GM18519 (cell line): ENCODE results near the gene ZNF283.
"Not testable (repeated sequence)": the region's sequence is repeated elsewhere in the genome, so short reads cannot be mapped to it uniquely, and the experiment has no call there.

Experiments used
- ATAC-seq: cut with Tn5 transposase; IDR thresholded peaks from one replicate; pipeline ENCODE4 v1.9.1; 2021; ENCODE audit warnings: mild to moderate bottlenecking, moderate library complexity; ENCODE audit not compliant: unreplicated experiment, low FRiP score

ZNF283 gene

GRCh38 chr19:43798546-43799409 is 28.3 kb upstream of the ZNF283 start:
- ATAC-seq, result no peak

- ATAC-seq, result no peak
Measured at GRCh38 chr19:43799502-43800142, 27.5 kb upstream of the ZNF283 start.

GRCh38 chr19:43802216-43802951 is 24.7 kb upstream of the ZNF283 start, which contains the start of gene LYPD5:
LYPD5 (minus strand) TSS chr19:43802447; CDS start chr19:43802380, 67 bp downstream.
- ATAC-seq, result no peak

- ATAC-seq, result no peak
Measured at GRCh38 chr19:43804432-43804831, 22.7 kb upstream of the ZNF283 start.

GRCh38 chr19:43806401-43806800 is 20.7 kb upstream of the ZNF283 start:
- ATAC-seq, result not testable (repeated sequence)

GRCh38 chr19:43806848-43807247 is 20.3 kb upstream of the ZNF283 start:
- no peak for ATAC-seq

GRCh38 chr19:43807651-43808050 is 19.5 kb upstream of the ZNF283 start:
- no peak for ATAC-seq

- no peak for ATAC-seq
Measured at GRCh38 chr19:43809762-43810696, 17.1 kb upstream of the ZNF283 start.

- ATAC-seq, result no peak
Measured at GRCh38 chr19:43811837-43812236, 15.3 kb upstream of the ZNF283 start.

GRCh38 chr19:43812259-43812658 is 14.9 kb upstream of the ZNF283 start:
- ATAC-seq, result no peak

- ATAC-seq, result no peak
Measured at GRCh38 chr19:43812688-43813087, 14.4 kb upstream of the ZNF283 start.

- ATAC-seq, result no peak
Measured at GRCh38 chr19:43814663-43815352, 12.3 kb upstream of the ZNF283 start.

- ATAC-seq, result not testable (repeated sequence)
Measured at GRCh38 chr19:43817454-43817853, 9.7 kb upstream of the ZNF283 start.

GRCh38 chr19:43818500-43818899 is 8.6 kb upstream of the ZNF283 start:
- ATAC-seq, result no peak

- ATAC-seq, result no peak
Measured at GRCh38 chr19:43820098-43820883, 6.8 kb upstream of the ZNF283 start.

- no peak for ATAC-seq
Measured at GRCh38 chr19:43820884-43821215, 6.3 kb upstream of the ZNF283 start.

- ATAC-seq, result not testable (repeated sequence)
Measured at GRCh38 chr19:43823856-43824255, 3.3 kb upstream of the ZNF283 start.

GRCh38 chr19:43824572-43824971 is 2.5 kb upstream of the ZNF283 start:
- ATAC-seq, result not testable (repeated sequence)

- no peak for ATAC-seq
Measured at GRCh38 chr19:43839139-43839538, 12.0 kb downstream of the ZNF283 start.
